HepG2 (cell line): Measurements from ENCODE around the gene GGCT. TPM values are rescaled to one million over a fixed set of nuclear protein-coding genes. Genes with fewer than 3 reads are reported as not detected.

ENCODE experiments used
- CSRNP1 ChIP-seq: sonication (generic); formaldehyde crosslinking; IDR thresholded peaks from 2 replicates; pipeline ENCODE4 v1.8.1; 2023; ENCODE audit warnings: mild to moderate bottlenecking, missing genetic modification reagents
- ESRRA ChIP-seq: sonication (generic); formaldehyde crosslinking; IDR thresholded peaks from 2 replicates; pipeline ENCODE4 v1.5.1; 2020; ENCODE audit warnings: mild to moderate bottlenecking, low read depth, missing genetic modification reagents
- HNRNPK ChIP-seq: fragments of 200-400 bp; formaldehyde crosslinking; IDR thresholded peaks from 2 replicates; pipeline ENCODE4 v1.6.1; 2018; ENCODE audit warnings: low read length, low read depth, moderate library complexity, mild to moderate bottlenecking; ENCODE audit not compliant: poor library complexity, severe bottlenecking
- ISL2 ChIP-seq: sonication (generic); formaldehyde crosslinking; IDR thresholded peaks from 2 replicates; pipeline ENCODE4 v1.5.0; 2020; ENCODE audit warnings: missing genetic modification reagents
- KLF9 ChIP-seq: IDR thresholded peaks from 2 replicates; pipeline ENCODE4 v1.6.1; 2016; ENCODE audit warnings: low read depth
- MAFF ChIP-seq: IDR thresholded peaks from 2 replicates; pipeline ENCODE4 v1.6.1; 2011; ENCODE audit warnings: low read depth, low read length, improper control_type of control experiment
- MTA1 ChIP-seq: sonication (generic); formaldehyde crosslinking; IDR thresholded peaks from 2 replicates; pipeline ENCODE4 v1.4.0; 2020; ENCODE audit warnings: missing genetic modification reagents, mild to moderate bottlenecking, borderline replicate concordance
- MYC ChIP-seq: sonication (generic); formaldehyde crosslinking; IDR thresholded peaks from 2 replicates; pipeline ENCODE4 v1.9.0; 2021; ENCODE audit warnings: missing genetic modification reagents, borderline replicate concordance
- NFIB ChIP-seq: sonication (generic); formaldehyde crosslinking; IDR thresholded peaks from 2 replicates; pipeline ENCODE4 v1.9.0; 2021; ENCODE audit warnings: missing genetic modification reagents, mild to moderate bottlenecking, borderline replicate concordance
- NFYB ChIP-seq: sonication (generic); formaldehyde crosslinking; IDR thresholded peaks from 2 replicates; pipeline ENCODE4 v1.4.0; 2020; ENCODE audit warnings: missing genetic modification reagents
- POLR2AphosphoS5 ChIP-seq: IDR thresholded peaks from 2 replicates; pipeline ENCODE4 v1.6.1; 2012; ENCODE audit warnings: low read depth, low read length
- SALL1 ChIP-seq: sonication (generic); formaldehyde crosslinking; IDR thresholded peaks from 2 replicates; pipeline ENCODE4 v1.8.0; 2022; ENCODE audit warnings: mild to moderate bottlenecking, missing genetic modification reagents
- SNAPC2 ChIP-seq: sonication (generic); formaldehyde crosslinking; IDR thresholded peaks from 2 replicates; pipeline ENCODE4 v1.8.1; 2022; ENCODE audit warnings: mild to moderate bottlenecking, missing genetic modification reagents
- ZGPAT ChIP-seq: IDR thresholded peaks from 2 replicates; pipeline ENCODE4 v1.6.1; 2016; ENCODE audit warnings: mild to moderate bottlenecking
- ZNF296 ChIP-seq: sonication (generic); formaldehyde crosslinking; conservative IDR thresholded peaks from 2 replicates; pipeline ENCODE4 v1.5.0; 2020; ENCODE audit warnings: mild to moderate bottlenecking, missing genetic modification reagents
- ZNF333 ChIP-seq: sonication (generic); formaldehyde crosslinking; IDR thresholded peaks from 2 replicates; pipeline ENCODE4 v1.4.0; 2020; ENCODE audit warnings: mild to moderate bottlenecking, missing genetic modification reagents, borderline replicate concordance
- ZNF350 ChIP-seq: sonication (generic); formaldehyde crosslinking; IDR thresholded peaks from 2 replicates; pipeline ENCODE4 v1.4.0; 2020; ENCODE audit warnings: mild to moderate bottlenecking, low read depth, missing genetic modification reagents, borderline replicate concordance
- ZNF549 ChIP-seq: sonication (generic); formaldehyde crosslinking; IDR thresholded peaks from 2 replicates; pipeline ENCODE4 v1.5.0; 2020; ENCODE audit warnings: missing genetic modification reagents
- polyA plus RNA-seq, 8 experiments: library from polyadenylated mRNA; depleted of rRNA in 3 of 8; stranded (reverse) in 7 of 8; unstranded in 1 of 8; fragments of >200 nt; fragmentation: Illumina TruSeq in 4 of 8; extraction: Trizol in 4 of 8; gene quantifications; 2 replicates each; pipeline versions ENCODE4 v1.2.1 to v1.2.3, GENCODE V29; 2011 to 2016; ENCODE audit warnings: low read depth in 4 of 8, missing spikeins in 1 of 8, mixed read lengths in 1 of 8; ENCODE audit not compliant: insufficient read depth in 1 of 8
- total RNA-seq, 5 experiments: library from RNA; depleted of rRNA; stranded (reverse); fragments of >200 nt; fragmentation: Illumina TruSeq; extraction: Trizol; gene quantifications; 2 replicates each; pipeline ENCODE4 v1.2.3, GENCODE V29; 2016; ENCODE audit warnings: low read depth in 1 of 5
- TF ChIP-seq, protein P1 (sequence below): sonication (generic); formaldehyde crosslinking; IDR thresholded peaks from 2 replicates; pipeline ENCODE4 v1.4.0; 2020; ENCODE audit warnings: missing genetic modification reagents
- TF ChIP-seq, protein P2 (sequence below): sonication (generic); formaldehyde crosslinking; IDR thresholded peaks from 2 replicates; pipeline ENCODE4 v1.4.0; 2020; ENCODE audit warnings: missing genetic modification reagents
- TF ChIP-seq, protein P3 (sequence below): sonication (generic); formaldehyde crosslinking; IDR thresholded peaks from 2 replicates; pipeline ENCODE4 v1.5.0; 2020; ENCODE audit warnings: mild to moderate bottlenecking, missing genetic modification reagents, moderate library complexity

The GGCT gene
- total and polyA plus RNA-seq, 2 of the 13 experiments (the other 11 are each of a cell fraction or from before 2014, with no cell fraction given): 19.5 to 78.3 TPM

DNA sequence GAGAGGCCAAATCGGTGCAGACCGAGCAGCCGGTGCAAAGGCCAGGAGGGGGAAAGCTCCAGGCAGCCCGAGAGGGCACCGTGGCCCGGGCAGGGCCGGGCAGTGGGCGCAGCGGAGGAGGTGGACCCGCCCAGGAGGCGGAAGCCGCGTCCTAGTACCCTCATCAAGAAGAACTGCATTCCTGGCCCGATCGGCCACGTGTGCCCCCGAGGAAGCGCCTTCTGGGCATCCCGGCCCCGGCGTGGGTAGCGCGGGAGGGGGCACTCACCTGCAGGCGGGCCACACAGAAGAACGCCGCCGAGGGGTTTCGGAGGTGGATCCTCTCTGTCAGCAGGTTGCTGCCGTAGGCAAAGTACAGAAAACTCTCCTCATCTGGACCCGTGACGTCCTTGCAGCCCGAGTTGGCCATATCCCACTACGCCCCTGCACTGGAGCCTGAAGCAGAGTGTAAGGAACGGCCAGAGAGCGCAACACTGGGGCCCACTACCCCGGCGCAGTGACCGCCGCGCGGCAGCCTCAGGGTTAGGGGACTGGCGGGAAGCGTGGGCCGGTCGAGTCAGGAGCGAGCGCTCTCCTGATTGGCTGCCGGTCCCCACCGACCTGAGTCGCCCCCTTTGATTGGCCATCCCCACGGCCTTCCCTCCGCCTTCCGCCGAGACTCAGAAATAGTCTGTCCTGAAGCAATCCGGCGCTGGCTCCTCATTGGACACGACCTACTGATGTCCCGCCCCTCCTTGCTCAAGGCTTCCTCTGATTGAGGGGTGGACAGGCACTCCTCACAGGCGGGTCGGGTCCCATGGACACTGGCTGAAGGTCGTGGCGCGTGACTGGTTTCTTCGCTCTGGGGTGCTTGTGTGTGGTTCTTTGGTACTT, at the start of gene GGCT (continued):
- TF ChIP-seq, protein P1, sequence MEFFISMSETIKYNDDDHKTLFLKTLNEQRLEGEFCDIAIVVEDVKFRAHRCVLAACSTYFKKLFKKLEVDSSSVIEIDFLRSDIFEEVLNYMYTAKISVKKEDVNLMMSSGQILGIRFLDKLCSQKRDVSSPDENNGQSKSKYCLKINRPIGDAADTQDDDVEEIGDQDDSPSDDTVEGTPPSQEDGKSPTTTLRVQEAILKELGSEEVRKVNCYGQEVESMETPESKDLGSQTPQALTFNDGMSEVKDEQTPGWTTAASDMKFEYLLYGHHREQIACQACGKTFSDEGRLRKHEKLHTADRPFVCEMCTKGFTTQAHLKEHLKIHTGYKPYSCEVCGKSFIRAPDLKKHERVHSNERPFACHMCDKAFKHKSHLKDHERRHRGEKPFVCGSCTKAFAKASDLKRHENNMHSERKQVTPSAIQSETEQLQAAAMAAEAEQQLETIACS (CRISPR knock-in tag): 0 out of 2 replicates have a peak, but pooled peaks have one; percentile 41
- no peak for TF ChIP-seq HNRNPK
- peak; percentile 30; the same call in 1 of the 2 replicates for TF ChIP-seq NFIB (CRISPR knock-in tag)
- TF ChIP-seq ZNF333 (CRISPR knock-in tag): peak; percentile 31; the same call in 1 of the 2 replicates
- TF ChIP-seq ZNF296 (CRISPR knock-in tag): 0 out of 2 replicates have a peak, but pooled peaks have one; percentile 49
- TF ChIP-seq CSRNP1 (CRISPR knock-in tag): peak; percentile 68; the same call in 1 of the 2 replicates
- TF ChIP-seq KLF9 (CRISPR knock-in tag): no peak
- TF ChIP-seq POLR2AphosphoS5: peak; percentile 95
- TF ChIP-seq MYC (CRISPR knock-in tag): peak; percentile 87; the same call in 1 of the 2 replicates
- peak; percentile 66; the same call in 1 of the 2 replicates for TF ChIP-seq ZGPAT (CRISPR knock-in tag)
- peak; percentile 60; the same call in 1 of the 2 replicates for TF ChIP-seq SNAPC2 (CRISPR knock-in tag)
- TF ChIP-seq ESRRA (CRISPR knock-in tag): 0 out of 2 replicates have a peak, but pooled peaks have one; percentile 16
- TF ChIP-seq MAFF: no peak
- peak; percentile 65 for TF ChIP-seq SALL1 (CRISPR knock-in tag)
- 0 out of 2 replicates have a peak, but pooled peaks have one; percentile 28 for TF ChIP-seq ZNF549 (CRISPR knock-in tag)
- TF ChIP-seq, protein P2, sequence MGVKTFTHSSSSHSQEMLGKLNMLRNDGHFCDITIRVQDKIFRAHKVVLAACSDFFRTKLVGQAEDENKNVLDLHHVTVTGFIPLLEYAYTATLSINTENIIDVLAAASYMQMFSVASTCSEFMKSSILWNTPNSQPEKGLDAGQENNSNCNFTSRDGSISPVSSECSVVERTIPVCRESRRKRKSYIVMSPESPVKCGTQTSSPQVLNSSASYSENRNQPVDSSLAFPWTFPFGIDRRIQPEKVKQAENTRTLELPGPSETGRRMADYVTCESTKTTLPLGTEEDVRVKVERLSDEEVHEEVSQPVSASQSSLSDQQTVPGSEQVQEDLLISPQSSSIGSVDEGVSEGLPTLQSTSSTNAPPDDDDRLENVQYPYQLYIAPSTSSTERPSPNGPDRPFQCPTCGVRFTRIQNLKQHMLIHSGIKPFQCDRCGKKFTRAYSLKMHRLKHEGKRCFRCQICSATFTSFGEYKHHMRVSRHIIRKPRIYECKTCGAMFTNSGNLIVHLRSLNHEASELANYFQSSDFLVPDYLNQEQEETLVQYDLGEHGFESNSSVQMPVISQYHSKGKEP (CRISPR knock-in tag): no peak; the same call in 1 of the 2 replicates
- peak; percentile 60 for TF ChIP-seq ISL2 (CRISPR knock-in tag)
- peak; percentile 64; the same call in 1 of the 2 replicates for TF ChIP-seq ZNF350 (CRISPR knock-in tag)
- TF ChIP-seq, protein P3, sequence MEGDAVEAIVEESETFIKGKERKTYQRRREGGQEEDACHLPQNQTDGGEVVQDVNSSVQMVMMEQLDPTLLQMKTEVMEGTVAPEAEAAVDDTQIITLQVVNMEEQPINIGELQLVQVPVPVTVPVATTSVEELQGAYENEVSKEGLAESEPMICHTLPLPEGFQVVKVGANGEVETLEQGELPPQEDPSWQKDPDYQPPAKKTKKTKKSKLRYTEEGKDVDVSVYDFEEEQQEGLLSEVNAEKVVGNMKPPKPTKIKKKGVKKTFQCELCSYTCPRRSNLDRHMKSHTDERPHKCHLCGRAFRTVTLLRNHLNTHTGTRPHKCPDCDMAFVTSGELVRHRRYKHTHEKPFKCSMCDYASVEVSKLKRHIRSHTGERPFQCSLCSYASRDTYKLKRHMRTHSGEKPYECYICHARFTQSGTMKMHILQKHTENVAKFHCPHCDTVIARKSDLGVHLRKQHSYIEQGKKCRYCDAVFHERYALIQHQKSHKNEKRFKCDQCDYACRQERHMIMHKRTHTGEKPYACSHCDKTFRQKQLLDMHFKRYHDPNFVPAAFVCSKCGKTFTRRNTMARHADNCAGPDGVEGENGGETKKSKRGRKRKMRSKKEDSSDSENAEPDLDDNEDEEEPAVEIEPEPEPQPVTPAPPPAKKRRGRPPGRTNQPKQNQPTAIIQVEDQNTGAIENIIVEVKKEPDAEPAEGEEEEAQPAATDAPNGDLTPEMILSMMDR (CRISPR knock-in tag): no peak
- TF ChIP-seq NFYB: peak; percentile 95
- peak; percentile 8; the same call in 1 of the 2 replicates for TF ChIP-seq MTA1
